H1 (cell line): ENCODE measurements around the gene STAG2. TPM values are rescaled to one million over a fixed set of nuclear protein-coding genes. Genes with fewer than 3 reads are reported as not detected.

Source experiments
- EGR1 ChIP-seq: IDR thresholded peaks from 2 replicates; pipeline ENCODE4 v1.6.1; 2011; ENCODE audit warnings: low read depth, low read length, borderline replicate concordance
- SP1 ChIP-seq: IDR thresholded peaks from 2 replicates; pipeline ENCODE4 v1.6.1; 2011; ENCODE audit warnings: low read depth, low read length
- polyA plus RNA-seq, 7 experiments: library from polyadenylated mRNA; depleted of rRNA in 3 of 7; stranded (reverse) in 5 of 7; unstranded in 2 of 7; fragments of >200 nt in 5 of 7; fragments of 200-250 nt in 2 of 7; gene quantifications; 1 replicate in 5 of 7; 2 replicates in 1 of 7; 4 replicates in 1 of 7; pipeline versions ENCODE4 v1.2.1 to v1.2.3, GENCODE V29; 2011 to 2013; ENCODE audit warnings: missing spikeins in 2 of 7, mixed read lengths in 2 of 7
- total RNA-seq: library from RNA; stranded (reverse); fragmentation: NEBNext Ultra II Directional; extraction: Animal tissue kit (Norgen Biotek cat#: 25700); gene quantifications from 2 replicates; pipeline ENCODE4 v1.2.1, GENCODE V29; 2021
- TF ChIP-seq, protein P1 (sequence below): IDR thresholded peaks from 2 replicates; pipeline ENCODE4 v1.6.1; 2011; ENCODE audit warnings: low read depth, mild to moderate bottlenecking, low read length; ENCODE audit not compliant: insufficient read depth

The STAG2 gene
- total and polyA plus RNA-seq, 2 of the 8 experiments (the other 6 are each of a cell fraction or from before 2014, with no cell fraction given): 20.3 to 94.9 TPM

DNA sequence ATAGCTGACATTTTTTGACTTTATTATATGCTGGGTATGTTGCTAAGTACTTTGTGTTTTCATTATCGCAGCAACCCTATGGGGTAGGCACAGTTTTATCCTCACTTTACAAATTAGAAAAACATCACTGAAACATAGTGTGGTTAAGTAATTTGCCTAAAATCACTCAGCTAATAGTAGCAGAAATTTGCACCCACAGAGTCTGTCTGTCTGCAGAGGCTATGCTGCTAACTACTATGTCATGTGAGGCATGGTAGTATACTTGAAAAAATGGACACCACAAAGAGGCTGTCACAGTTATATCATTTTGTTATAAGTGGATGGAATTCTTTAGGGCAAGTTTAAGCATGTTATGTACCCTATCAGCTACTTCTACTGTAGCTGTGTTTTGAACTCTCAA is 69.0 kb downstream of the STAG2 start (continued):
- TF ChIP-seq EGR1: no peak
- TF ChIP-seq, protein P1, sequence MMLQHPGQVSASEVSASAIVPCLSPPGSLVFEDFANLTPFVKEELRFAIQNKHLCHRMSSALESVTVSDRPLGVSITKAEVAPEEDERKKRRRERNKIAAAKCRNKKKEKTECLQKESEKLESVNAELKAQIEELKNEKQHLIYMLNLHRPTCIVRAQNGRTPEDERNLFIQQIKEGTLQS: no peak
- no peak for TF ChIP-seq SP1
